ENCODE results near the gene PRR33.

DNA sequence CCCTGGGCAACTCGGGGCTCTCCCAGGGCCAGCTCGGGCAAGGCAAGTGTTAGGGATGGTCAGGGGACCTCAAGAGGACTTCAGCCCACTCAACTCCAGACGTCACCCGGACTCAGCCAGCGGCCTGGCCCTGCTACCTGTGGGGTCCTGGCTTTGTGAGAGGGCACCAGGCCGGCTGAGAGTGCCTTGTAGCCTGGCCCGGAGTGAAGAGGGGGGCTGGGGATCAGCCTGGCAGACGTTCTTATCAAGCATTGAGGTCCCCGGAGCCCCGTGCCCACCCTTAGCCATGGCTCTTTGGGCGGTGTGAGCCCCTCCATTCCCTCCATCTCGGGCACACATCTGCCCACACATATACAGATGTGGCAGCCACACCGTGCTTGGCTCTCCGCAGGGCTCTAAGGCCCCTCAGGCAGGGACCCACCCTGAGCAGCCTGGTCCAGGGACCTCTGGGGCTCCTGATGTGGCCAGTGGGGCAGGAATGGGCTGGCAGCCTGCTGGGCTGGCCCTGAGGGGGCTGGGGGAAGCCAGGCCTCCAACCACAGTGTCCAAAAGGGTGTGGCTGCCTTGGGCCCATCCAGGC lies 23.5 kb downstream of the PRR33 start:
- TF ChIP-seq, protein P1, sequence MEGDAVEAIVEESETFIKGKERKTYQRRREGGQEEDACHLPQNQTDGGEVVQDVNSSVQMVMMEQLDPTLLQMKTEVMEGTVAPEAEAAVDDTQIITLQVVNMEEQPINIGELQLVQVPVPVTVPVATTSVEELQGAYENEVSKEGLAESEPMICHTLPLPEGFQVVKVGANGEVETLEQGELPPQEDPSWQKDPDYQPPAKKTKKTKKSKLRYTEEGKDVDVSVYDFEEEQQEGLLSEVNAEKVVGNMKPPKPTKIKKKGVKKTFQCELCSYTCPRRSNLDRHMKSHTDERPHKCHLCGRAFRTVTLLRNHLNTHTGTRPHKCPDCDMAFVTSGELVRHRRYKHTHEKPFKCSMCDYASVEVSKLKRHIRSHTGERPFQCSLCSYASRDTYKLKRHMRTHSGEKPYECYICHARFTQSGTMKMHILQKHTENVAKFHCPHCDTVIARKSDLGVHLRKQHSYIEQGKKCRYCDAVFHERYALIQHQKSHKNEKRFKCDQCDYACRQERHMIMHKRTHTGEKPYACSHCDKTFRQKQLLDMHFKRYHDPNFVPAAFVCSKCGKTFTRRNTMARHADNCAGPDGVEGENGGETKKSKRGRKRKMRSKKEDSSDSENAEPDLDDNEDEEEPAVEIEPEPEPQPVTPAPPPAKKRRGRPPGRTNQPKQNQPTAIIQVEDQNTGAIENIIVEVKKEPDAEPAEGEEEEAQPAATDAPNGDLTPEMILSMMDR (IDR thresholded peaks at IDR 0.05), result no peak
- TF ChIP-seq POLR2A (IDR thresholded peaks at IDR 0.05), result no peak
